Heart right ventricle (tissue), 16 donors: ENCODE results near the gene LDAH. TPM values are rescaled to one million over a fixed set of nuclear protein-coding genes. Genes with fewer than 3 reads are reported as not detected.

ENCODE experiments used
- ATAC-seq, 8 donors: fragments of 200-7000 bp; cut with Tn5 transposase; one replicate each; pipeline ENCODE4 v1.9.1; 2020; ENCODE audit warnings: mild to moderate bottlenecking in 8 of 8, moderate library complexity in 8 of 8, moderate number of reproducible peaks in 1 of 8
- DNase-seq, 2 donors: peaks; one replicate each; pipeline ENCODE4 v3.0.0-alpha.2; 2020
- H3K27ac ChIP-seq, 10 donors: fragments of 200-600 bp; sonication (generic) in 2 of 10; one replicate each; pipeline versions ENCODE4 v1.5.0 to v1.8.0; 2020 to 2022; ENCODE audit warnings: mild to moderate bottlenecking in 3 of 10
- H3K27me3 ChIP-seq, 7 donors: fragments of 200-600 bp; one replicate each; pipeline ENCODE4 v1.8.0; 2021 to 2022; ENCODE audit warnings: mild to moderate bottlenecking in 2 of 7
- H3K36me3 ChIP-seq, 9 donors: fragments of 200-600 bp; sonication (generic) in 1 of 9; one replicate each; pipeline versions ENCODE4 v1.5.0 to v1.8.0; 2020 to 2022; ENCODE audit warnings: mild to moderate bottlenecking in 2 of 9
- H3K4me1 ChIP-seq, 9 donors: fragments of 200-600 bp; sonication (generic) in 1 of 9; one replicate each; pipeline versions ENCODE4 v1.5.0 to v1.8.0; 2020 to 2022; ENCODE audit warnings: mild to moderate bottlenecking in 4 of 9
- H3K4me3 ChIP-seq, 10 donors: fragments of 200-600 bp; sonication (generic) in 2 of 10; one replicate each; pipeline versions ENCODE4 v1.5.0 to v1.8.0; 2020 to 2022; ENCODE audit warnings: mild to moderate bottlenecking in 7 of 10, moderate library complexity in 2 of 10
- H3K9me3 ChIP-seq, 11 donors: fragments of 200-600 bp in 10 of 11; sonication (generic) in 2 of 11; one replicate each; pipeline versions ENCODE4 v1.5.0 to v1.8.0; 2013 to 2022; ENCODE audit warnings: mild to moderate bottlenecking in 2 of 11, control low read depth in 1 of 11, moderate library complexity in 1 of 11
- CTCF ChIP-seq, 9 donors: fragments of 200-600 bp; sonication (generic) in 2 of 9; IDR thresholded peaks; one replicate each; pipeline versions ENCODE4 v1.5.0 to v1.8.0; 2021 to 2022; ENCODE audit warnings: antibody characterized with exemption in 9 of 9, mild to moderate bottlenecking in 5 of 9, moderate library complexity in 1 of 9
- WGBS, 2 donors: extraction: QIAGEN DNeasy Blood & Tissue Kit; methylation state at CpG; one replicate each; pipeline ENCODE4 v1.1.7; 2013; ENCODE audit warnings: inconsistent platforms in 1 of 2; 5-methylcytosine and 5-hydroxymethylcytosine counted together
- intact Hi-C, 10 donors: fragments of 100-400 bp; cut with DNase I; formaldehyde crosslinking; loops; one replicate each; pipeline versions ENCODE4 v1.11.1 to v1.14.2; 2022
- polyA plus RNA-seq, 2 donors: library from polyadenylated mRNA; stranded (reverse); fragments of 200-250 nt; gene quantifications; one replicate each; pipeline ENCODE4 v1.2.3, GENCODE V29; 2013
- total RNA-seq, 10 donors: library from RNA; stranded (reverse); fragmentation: NEBNext Ultra II Directional in 3 of 10; extraction: Animal tissue kit (Norgen Biotek cat#: 25700) in 3 of 10; gene quantifications; one replicate each; pipeline versions ENCODE4 v1.2.1 to v1.2.4, GENCODE V29; 2021 to 2023
- donor health status: Arrhythmogenic right ventricular cardiomyopathy.
- donor health status: ischemic (EF 13 %, LVEDD 7.1; RV severe dilation, severe dysfunction).
- donor health status: healthy with polysubstance abuse.
- donor health status: DM: no; HTN: yes; CAD: no.
- donor health status: DM: no; HTN: no; CAD: no.
- donor health status: ischemic (EF 25% LVEDD 6.9; RV normal size, moderate dysfunction).
- donor health status: ischemic (EF 25% LVEDD 5.7; RV mildly dilated, moderate dysfunction).
- donor health status: healthy.
- donor health status: DM: yes; HTN: yes; CAD: no.
- donor health status: Ischemic cardiomyopathy.
- donor health status: ischemic (EF 35%, LVEDD 5.7; RV mildly dilated, moderate dysfunction).
- donor health status: nonischemic (EF 11% LVEDD 7.7; RV severe dilation, severe dysfunction).
- donor health status: DM: yes; HTN: yes; CAD: no.
- donor health status: PGD.
- donor health status: ischemic (EF 29% LVEDD 5.4; RV normal size, mild dysfunction).
- donor health status: nonischemic (EF 23%, LVEDD 6.1; RV moderate dilation, normal function).

Gene LDAH
- total and polyA plus RNA-seq, 12 donors: 1.5 to 11.3 (median 5.4) TPM

GRCh38 chr2:20747317-20747716 lies 75.6 kb downstream of the LDAH start:
- 59 to 64% methylated on average over 1 of the region's 1 CpG for WGBS, 2 donors
- ATAC-seq (no peak), DNase-seq (no peak)
- no peaks in the 10 kb centered on the region for H3K27me3 ChIP-seq
- intact Hi-C loops: no loop called here
- no peak overlapping the region for H3K27ac ChIP-seq
- no peak for TF ChIP-seq CTCF (IDR thresholded peaks at IDR 0.05)
- H3K4me1 ChIP-seq: peaks cover 0 to 9% (median 0%) of the 10 kb centered on the region in 9 donors
- peaks cover 0 to 6% (median under 1%) of the 10 kb centered on the region in 11 donors for H3K9me3 ChIP-seq
- peaks cover 0 to 9% (median 0%) of the 10 kb centered on the region in 9 donors for H3K36me3 ChIP-seq
- no peak overlapping the region for H3K4me3 ChIP-seq

- intact Hi-C loops: no loop called here
- H3K27ac ChIP-seq: no peak overlapping the region
- WGBS, 2 donors: 43 to 57% methylated on average over 2 of the region's 2 CpGs
- no peaks in the 10 kb centered on the region for H3K9me3 ChIP-seq
- H3K36me3 ChIP-seq: no peaks in the 10 kb centered on the region
- no peak overlapping the region for H3K4me3 ChIP-seq
- H3K27me3 ChIP-seq: no peaks in the 10 kb centered on the region
- DNase-seq (no peak), ATAC-seq (no peak)
- no peak for TF ChIP-seq CTCF (IDR thresholded peaks at IDR 0.05)
- peaks cover 0 to 9% (median 0%) of the 10 kb centered on the region in 9 donors for H3K4me1 ChIP-seq
Measured at GRCh38 chr2:20745924-20746555, 76.9 kb downstream of the LDAH start.

- Histone ChIP-seq H3K4me3 (no peak overlapping the region), H3K36me3 (no peaks in the 10 kb centered on the region), H3K4me1 (peaks cover 0 to 9% (median 0%) of the 10 kb centered on the region in 9 donors), H3K27me3 (no peaks in the 10 kb centered on the region), H3K9me3 (no peaks in the 10 kb centered on the region), H3K27ac (no peak overlapping the region)
- no peak for DNase-seq
- TF ChIP-seq CTCF (IDR thresholded peaks at IDR 0.05): no peak
- ATAC-seq: no peak
- 93 to 98% methylated on average over 2 of the region's 2 CpGs for WGBS, 2 donors
- intact Hi-C loops: no loop called here
Measured at GRCh38 chr2:20744366-20745335, 78.2 kb downstream of the LDAH start.

GRCh38 chr2:20738772-20739171 lies 84.1 kb downstream of the LDAH start:
- Histone ChIP-seq H3K9me3 (no peaks in the 10 kb centered on the region), H3K36me3 (peaks cover 0 to 6% (median 0%) of the 10 kb centered on the region in 9 donors), H3K4me1 (peaks cover 0 to 7% (median 0%) of the 10 kb centered on the region in 9 donors), H3K4me3 (no peak overlapping the region), H3K27ac (no peak overlapping the region), H3K27me3 (no peaks in the 10 kb centered on the region)
- TF ChIP-seq CTCF (IDR thresholded peaks at IDR 0.05): no peak
- peak in 3 of 8 donors; percentile 41 to 55 (median 50) for ATAC-seq
- intact Hi-C loops: no loop called here
- no peak for DNase-seq
